ENCODE results near the gene POLK. TPM values are rescaled to one million over a fixed set of nuclear protein-coding genes. Genes with fewer than 3 reads are reported as not detected.

Gene POLK
- total and polyA plus RNA-seq, 2 experiments from 2014 or later, result 22.2 to 25.7 TPM

GRCh38 chr5:75637949-75638348 is 126.3 kb downstream of the POLK start:
- Histone ChIP-seq H3K9me2 (ENCODE audit: insufficient read depth) (no peaks in the 10 kb centered on the region), H3F3A (ENCODE audit: insufficient read depth) (peaks cover 18% of the 10 kb centered on the region), H3K79me2 (ENCODE audit: insufficient read depth) (no peaks in the 10 kb centered on the region), H2AFZ (no peak overlapping the region), H3K9ac (no peak overlapping the region), H3K4me2 (ENCODE audit: unreplicated experiment) (no peak overlapping the region), H3K4me3 (no peak overlapping the region), H3K27ac (no peak overlapping the region), H4K20me1 (ENCODE audit: insufficient read depth) (no peaks in the 10 kb centered on the region), H3K27me3 (replicated peaks; ENCODE audit: insufficient read depth) (peaks cover 13% of the 10 kb centered on the region), H3K36me3 (ENCODE audit: low read depth) (no peaks in the 10 kb centered on the region), H3K4me1 (ENCODE audit: insufficient read depth) (peaks cover 16% of the 10 kb centered on the region), H3K9me3 (ENCODE audit: low read depth) (no peaks in the 10 kb centered on the region)
- WGBS, 2 experiments (ENCODE audit: low coverage in 1 of 2, low lambda C conversion rate in 2 of 2, missing lambda C conversion rate in 2 of 2), result 71 to 80% methylated on average over 1 of the region's 1 CpG
- TF ChIP-seq EZH2 (IDR thresholded peaks at IDR 0.05; ENCODE audit: insufficient read depth, poor library complexity, severe bottlenecking) (no peak), EZH2phosphoT487 (IDR thresholded peaks at IDR 0.05; ENCODE audit: insufficient read depth, low read depth) (no peak)
- no peak for DNase-seq
- in situ Hi-C loops (cut with MboI), result no loop called here

GRCh38 chr5:75639535-75640311 is 128.0 kb downstream of the POLK start:
- no peaks in the 10 kb centered on the region for H3K9me3 ChIP-seq (ENCODE audit: low read depth)
- H3K27ac ChIP-seq, result peak overlapping the region; percentile 69
- H3K9ac ChIP-seq, result 0 out of 2 replicates have a peak overlapping the region, but pooled peaks have one; percentile 3

DNA sequence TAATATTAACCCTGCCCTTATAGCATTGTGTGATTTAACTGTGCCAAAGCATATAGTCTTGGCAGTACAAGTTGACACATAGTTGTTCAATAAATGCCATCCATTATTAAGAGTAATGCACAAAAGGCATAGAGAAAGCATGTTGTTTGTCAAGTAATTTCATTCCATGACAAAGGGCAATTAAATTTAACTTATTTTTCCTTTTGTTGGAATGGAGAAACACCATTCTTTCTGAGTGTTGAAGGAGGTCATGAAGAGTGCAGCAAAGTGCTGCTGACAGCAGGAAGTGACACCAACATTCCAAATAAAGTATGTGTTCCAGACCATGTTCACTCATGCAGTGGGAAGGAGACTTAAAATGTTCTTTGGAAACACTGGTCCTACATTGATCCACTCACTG is 128.7 kb downstream of the POLK start:
- peak overlapping the region; percentile 70 for H3K4me2 ChIP-seq (ENCODE audit: unreplicated experiment)
- H3K9ac ChIP-seq, result 0 out of 2 replicates have a peak overlapping the region, but pooled peaks have one; percentile 3
- no peaks in the 10 kb centered on the region for H3K79me2 ChIP-seq (ENCODE audit: insufficient read depth)
- TF ChIP-seq EZH2phosphoT487 (IDR thresholded peaks at IDR 0.05; ENCODE audit: insufficient read depth, low read depth) (peak; percentile 99), EZH2 (IDR thresholded peaks at IDR 0.05; ENCODE audit: insufficient read depth, poor library complexity, severe bottlenecking) (no peak)
- 0 out of 2 replicates have a peak, but pooled peaks cover 5% of the 10 kb centered on the region for H3K27me3 ChIP-seq (replicated peaks; ENCODE audit: insufficient read depth)
- in situ Hi-C loops (cut with MboI), result no loop called here
- peak; percentile 88 for DNase-seq
- H4K20me1 ChIP-seq (ENCODE audit: insufficient read depth), result no peaks in the 10 kb centered on the region
- H3K36me3 ChIP-seq (ENCODE audit: low read depth), result no peaks in the 10 kb centered on the region
- peak overlapping the region; percentile 69 for H3K27ac ChIP-seq
- H3K4me1 ChIP-seq (ENCODE audit: insufficient read depth), result peaks cover 16% of the 10 kb centered on the region
- no peak overlapping the region for H2AFZ ChIP-seq
- no peaks in the 10 kb centered on the region for H3K9me2 ChIP-seq (ENCODE audit: insufficient read depth)
- no peaks in the 10 kb centered on the region for H3K9me3 ChIP-seq (ENCODE audit: low read depth)
- H3F3A ChIP-seq (ENCODE audit: insufficient read depth), result peaks cover 18% of the 10 kb centered on the region
- peak overlapping the region; percentile 34; the same call in 1 of the 2 replicates for H3K4me3 ChIP-seq

More at GRCh38 chr5:75639535-75640311, 128.0 kb downstream of the POLK start:
- Histone ChIP-seq H3K4me1 (ENCODE audit: insufficient read depth) (peaks cover 16% of the 10 kb centered on the region), H3K79me2 (ENCODE audit: insufficient read depth) (no peaks in the 10 kb centered on the region), H3K4me3 (no peak overlapping the region), H3K36me3 (ENCODE audit: low read depth) (no peaks in the 10 kb centered on the region), H2AFZ (no peak overlapping the region), H3K9me2 (ENCODE audit: insufficient read depth) (no peaks in the 10 kb centered on the region), H4K20me1 (ENCODE audit: insufficient read depth) (no peaks in the 10 kb centered on the region), H3F3A (ENCODE audit: insufficient read depth) (peaks cover 18% of the 10 kb centered on the region), H3K4me2 (ENCODE audit: unreplicated experiment) (peak overlapping the region; percentile 5), H3K27me3 (replicated peaks; ENCODE audit: insufficient read depth) (peaks cover 7% of the 10 kb centered on the region; the same call in 1 of the 2 replicates)
- WGBS, 2 experiments (ENCODE audit: low coverage in 1 of 2, low lambda C conversion rate in 2 of 2, missing lambda C conversion rate in 2 of 2), result 46 to 65% methylated on average over 3 of the region's 3 CpGs
- in situ Hi-C loops (cut with MboI), result no loop called here
- TF ChIP-seq EZH2 (IDR thresholded peaks at IDR 0.05; ENCODE audit: insufficient read depth, poor library complexity, severe bottlenecking) (no peak), EZH2phosphoT487 (IDR thresholded peaks at IDR 0.05; ENCODE audit: insufficient read depth, low read depth) (no peak)
- DNase-seq, result no peak

GRCh38 chr5:75640826-75641225 is 129.1 kb downstream of the POLK start:
- peak overlapping the region; percentile 34; the same call in 1 of the 2 replicates for H3K4me3 ChIP-seq
- WGBS, 2 experiments (ENCODE audit: low coverage in 1 of 2, low lambda C conversion rate in 2 of 2, missing lambda C conversion rate in 2 of 2), result 53 to 54% methylated on average over 2 of the region's 2 CpGs
- H3K9me3 ChIP-seq (ENCODE audit: low read depth), result no peaks in the 10 kb centered on the region
- H3K9me2 ChIP-seq (ENCODE audit: insufficient read depth), result no peaks in the 10 kb centered on the region
- no peaks in the 10 kb centered on the region for H4K20me1 ChIP-seq (ENCODE audit: insufficient read depth)
- peak; percentile 32 for DNase-seq
- H3K4me1 ChIP-seq (ENCODE audit: insufficient read depth), result peaks cover 16% of the 10 kb centered on the region
- H3K9ac ChIP-seq, result peak overlapping the region; percentile 26; the same call in 1 of the 2 replicates
- H3F3A ChIP-seq (ENCODE audit: insufficient read depth), result peaks cover 18% of the 10 kb centered on the region
- 0 out of 2 replicates have a peak, but pooled peaks cover 5% of the 10 kb centered on the region for H3K27me3 ChIP-seq (replicated peaks; ENCODE audit: insufficient read depth)
- no peaks in the 10 kb centered on the region for H3K79me2 ChIP-seq (ENCODE audit: insufficient read depth)
- H2AFZ ChIP-seq, result no peak overlapping the region
- H3K27ac ChIP-seq, result peak overlapping the region; percentile 69
- in situ Hi-C loops (cut with MboI), result no loop called here
- TF ChIP-seq EZH2 (IDR thresholded peaks at IDR 0.05; ENCODE audit: insufficient read depth, poor library complexity, severe bottlenecking), result no peak
- TF ChIP-seq EZH2phosphoT487 (IDR thresholded peaks at IDR 0.05; ENCODE audit: insufficient read depth, low read depth), result no peak
- H3K36me3 ChIP-seq (ENCODE audit: low read depth), result no peaks in the 10 kb centered on the region
- H3K4me2 ChIP-seq (ENCODE audit: unreplicated experiment), result peak overlapping the region; percentile 70
